Measurements from ENCODE around the gene KIF26B. TPM values are rescaled to one million over a fixed set of nuclear protein-coding genes. Genes with fewer than 3 reads are reported as not detected.

KIF26B gene
- total RNA-seq, 4 donors from 2014 or later, result 0.90 to 2.0 (median 1.5) TPM

GRCh38 chr1:245605480-245606156 lies 450.8 kb downstream of the KIF26B start:
- 67 to 71% methylated on average over 12 to 14 of the region's 14 CpGs for WGBS, 2 donors
- Histone ChIP-seq H3K4me3 (no peak overlapping the region), H3K4me1 (peaks cover 0 to 8% (median 0%) of the 10 kb centered on the region in 4 donors), H3K36me3 (no peaks in the 10 kb centered on the region), H3K27ac (no peak overlapping the region), H3K9me3 (peaks cover 0 to 2% (median 0%) of the 10 kb centered on the region in 4 donors), H3K27me3 (no peaks in the 10 kb centered on the region)
- no peak for TF ChIP-seq EP300 (IDR thresholded peaks at IDR 0.05)
- no peak for TF ChIP-seq POLR2A (IDR thresholded peaks at IDR 0.05)
- no peak for TF ChIP-seq CTCF (IDR thresholded peaks at IDR 0.05)
- DNase-seq (ENCODE audit: low spot score in 2 of 2), result no peak

- Histone ChIP-seq H3K4me1 (peaks cover 0 to 8% (median 0%) of the 10 kb centered on the region in 4 donors), H3K27me3 (no peaks in the 10 kb centered on the region), H3K36me3 (no peaks in the 10 kb centered on the region), H3K4me3 (no peak overlapping the region), H3K9me3 (peaks cover 0 to 2% (median 0%) of the 10 kb centered on the region in 4 donors), H3K27ac (no peak overlapping the region)
- WGBS, 2 donors, result 71 to 82% methylated on average over 8 to 16 of the region's 16 CpGs
- DNase-seq (ENCODE audit: low spot score in 2 of 2), result no peak
- TF ChIP-seq EP300 (IDR thresholded peaks at IDR 0.05) (no peak), POLR2A (IDR thresholded peaks at IDR 0.05) (no peak), CTCF (IDR thresholded peaks at IDR 0.05) (no peak)
Observed at GRCh38 chr1:245606157-245606725, 451.5 kb downstream of the KIF26B start.

GRCh38 chr1:245608271-245608670 lies 453.5 kb downstream of the KIF26B start:
- WGBS, 2 donors, result 67 to 79% methylated on average over 2 of the region's 2 CpGs
- no peak overlapping the region for H3K4me3 ChIP-seq
- peaks cover 0 to 8% (median 0%) of the 10 kb centered on the region in 4 donors for H3K4me1 ChIP-seq
- H3K27ac ChIP-seq, result no peak overlapping the region
- no peaks in the 10 kb centered on the region for H3K27me3 ChIP-seq
- H3K9me3 ChIP-seq, result peaks cover 0 to 2% (median 0%) of the 10 kb centered on the region in 4 donors
- TF ChIP-seq EP300 (IDR thresholded peaks at IDR 0.05) (no peak), POLR2A (IDR thresholded peaks at IDR 0.05) (no peak), CTCF (IDR thresholded peaks at IDR 0.05) (no peak)
- no peak for DNase-seq (ENCODE audit: low spot score in 2 of 2)
- H3K36me3 ChIP-seq, result no peaks in the 10 kb centered on the region

GRCh38 chr1:245609354-245610150 lies 454.8 kb downstream of the KIF26B start:
- WGBS, 2 donors, result 60 to 64% methylated on average over 25 of the region's 25 CpGs

More at GRCh38 chr1:245609354-245610150, 454.8 kb downstream of the KIF26B start:
- H3K27me3 ChIP-seq, result no peaks in the 10 kb centered on the region
- H3K4me1 ChIP-seq, result peaks cover 0 to 8% (median 0%) of the 10 kb centered on the region in 4 donors
- no peaks in the 10 kb centered on the region for H3K9me3 ChIP-seq
- H3K27ac ChIP-seq, result no peak overlapping the region
- H3K4me3 ChIP-seq, result no peak overlapping the region
- TF ChIP-seq CTCF (IDR thresholded peaks at IDR 0.05) (no peak), POLR2A (IDR thresholded peaks at IDR 0.05) (no peak), EP300 (IDR thresholded peaks at IDR 0.05) (no peak)
- H3K36me3 ChIP-seq, result no peaks in the 10 kb centered on the region
- DNase-seq (ENCODE audit: low spot score in 2 of 2), result no peak

Measured in tibial nerve (tissue), 4 donors.